Stomach (tissue), 9 donors: ENCODE data around the gene TMEM154. TPM values are rescaled to one million over a fixed set of nuclear protein-coding genes. Genes with fewer than 3 reads are reported as not detected.
A peak's percentile ranks its signal among the peaks of the same experiment; 100 is the strongest.

ENCODE experiments used
- DNase-seq, 2 donors: peaks; one replicate each; pipeline versions ENCODE4 v3.0.0 to v3.0.0-alpha.2; 2013 to 2019
- H3K27ac ChIP-seq, 5 donors: fragments of 200-600 bp in 4 of 5; sonication (generic) in 4 of 5; one replicate each; pipeline ENCODE4 v1.5.1; 2013 to 2019; ENCODE audit warnings: mild to moderate bottlenecking in 1 of 5, moderate library complexity in 1 of 5
- H3K27me3 ChIP-seq, 3 donors: fragments of 200-600 bp; sonication (generic); one replicate each; pipeline ENCODE4 v1.5.1; 2017 to 2019; ENCODE audit warnings: mixed run types in 1 of 3
- H3K36me3 ChIP-seq, 4 donors: fragments of 200-600 bp; sonication (generic); 1 replicate in 3 of 4; 2 replicates in 1 of 4; pipeline ENCODE4 v1.5.1; 2016 to 2019
- H3K4me1 ChIP-seq, 4 donors: fragments of 200-600 bp; sonication (generic); one replicate each; pipeline ENCODE4 v1.5.1; 2016 to 2019
- H3K4me3 ChIP-seq, 4 donors: fragments of 200-600 bp; sonication (generic) in 3 of 4; one replicate each; pipeline ENCODE4 v1.5.1; 2016 to 2019; ENCODE audit warnings: mild to moderate bottlenecking in 1 of 4
- H3K9me3 ChIP-seq, 4 donors: fragments of 200-600 bp; sonication (generic); one replicate each; pipeline ENCODE4 v1.5.1; 2016 to 2019
- CTCF ChIP-seq, 7 experiments: fragments of 450-650 bp in 4 of 7; fragments of 200-600 bp in 3 of 7; sonication (generic) in 3 of 7; IDR thresholded peaks; one replicate each; pipeline ENCODE4 v1.5.1; 2016 to 2019; ENCODE audit warnings: antibody characterized with exemption in 7 of 7, control low read depth in 2 of 7, mild to moderate bottlenecking in 1 of 7
- EP300 ChIP-seq: sonication (generic); formaldehyde crosslinking; IDR thresholded peaks from one replicate; pipeline ENCODE4 v1.6.1; 2017; ENCODE audit warnings: antibody characterized with exemption
- POLR2A ChIP-seq, 4 donors: fragments of 450-650 bp; IDR thresholded peaks; one replicate each; pipeline ENCODE4 v1.6.1; 2016; ENCODE audit warnings: antibody characterized with exemption in 4 of 4, control low read depth in 2 of 4, mild to moderate bottlenecking in 1 of 4, moderate library complexity in 1 of 4
- POLR2AphosphoS5 ChIP-seq, 3 donors: sonication (generic); formaldehyde crosslinking; IDR thresholded peaks; one replicate each; pipeline ENCODE4 v1.6.1; 2016; ENCODE audit warnings: antibody characterized with exemption in 3 of 3
- WGBS, 5 donors: extraction: QIAGEN DNeasy Blood & Tissue Kit in 3 of 5; methylation state at CpG; one replicate each; pipeline versions ENCODE4 v1.1.5 to v1.1.7; 2013 to 2018; 5-methylcytosine and 5-hydroxymethylcytosine counted together
- intact Hi-C: fragments of 100-400 bp; cut with DNase I; formaldehyde crosslinking; loops from one replicate; pipeline ENCODE4 v1.15.1; 2023; ENCODE audit warnings: low total_unique reads
- polyA plus RNA-seq, 3 donors: library from polyadenylated mRNA; stranded (reverse); fragments of 200-250 nt; gene quantifications; one replicate each; pipeline ENCODE4 v1.2.3, GENCODE V29; 2013
- total RNA-seq, 5 donors: library from RNA; depleted of rRNA; stranded (reverse); fragments of >200 nt; gene quantifications; one replicate each; pipeline versions ENCODE4 v1.1.0 to v1.2.3, GENCODE V29; 2014 to 2016
- donor health status: healthy with polysubstance abuse.
- donor health status: Bipolar disorder and iron deficiency.
- donor health status: healthy.

The TMEM154 gene
- total and polyA plus RNA-seq, 8 donors, result under 0.01 to 5.5 (median 0.69) TPM

GRCh38 chr4:152700151-152700550, 20.4 kb upstream of the TMEM154 start:
- no peak overlapping the region for H3K27ac ChIP-seq
- WGBS, 5 donors, result 56 to 85% (median 78%) methylated on average over 1 of the region's 1 CpG
- H3K9me3 ChIP-seq, result peaks cover 0 to 14% (median 6%) of the 10 kb centered on the region in 4 donors

GRCh38 chr4:152699313-152699712, 19.5 kb upstream of the TMEM154 start:
- no peaks in the 10 kb centered on the region for H3K27me3 ChIP-seq
- 77 to 95% (median 85%) methylated on average over 4 of the region's 4 CpGs for WGBS, 5 donors
- H3K4me1 ChIP-seq, result peaks cover 0 to 10% (median 0%) of the 10 kb centered on the region in 4 donors
- TF ChIP-seq EP300 (no peak), CTCF (IDR thresholded peaks at IDR 0.05) (no peak), POLR2A (IDR thresholded peaks at IDR 0.05) (no peak), POLR2AphosphoS5 (IDR thresholded peaks at IDR 0.05) (no peak)
- no peak overlapping the region for H3K27ac ChIP-seq
- no peaks in the 10 kb centered on the region for H3K36me3 ChIP-seq
- no peak for DNase-seq
- H3K4me3 ChIP-seq, result no peak overlapping the region
- H3K9me3 ChIP-seq, result peaks cover 0 to 7% (median 3%) of the 10 kb centered on the region in 4 donors
- intact Hi-C loops, result no loop called here

More at GRCh38 chr4:152700151-152700550, 20.4 kb upstream of the TMEM154 start:
- TF ChIP-seq EP300 (no peak), POLR2A (IDR thresholded peaks at IDR 0.05) (no peak), POLR2AphosphoS5 (IDR thresholded peaks at IDR 0.05) (no peak), CTCF (IDR thresholded peaks at IDR 0.05) (no peak)
- no peaks in the 10 kb centered on the region for H3K27me3 ChIP-seq
- H3K4me1 ChIP-seq, result peaks cover 0 to 10% (median 0%) of the 10 kb centered on the region in 4 donors
- intact Hi-C loops, result no loop called here
- no peaks in the 10 kb centered on the region for H3K36me3 ChIP-seq
- no peak for DNase-seq
- no peak overlapping the region for H3K4me3 ChIP-seq

- peak overlapping the region in 1 of 5 donors; percentile 47 for H3K27ac ChIP-seq
- WGBS, 5 donors, result 0 to 41% (median 0%) methylated on average over 1 of the region's 1 CpG
- no peak overlapping the region for H3K4me3 ChIP-seq
- H3K4me1 ChIP-seq, result peaks cover 0 to 10% (median 0%) of the 10 kb centered on the region in 4 donors
- peak in 1 of 2 donors; percentile 43 for DNase-seq
- intact Hi-C loops, result no loop called here
- no peak for TF ChIP-seq POLR2A (IDR thresholded peaks at IDR 0.05)
- no peak for TF ChIP-seq CTCF (IDR thresholded peaks at IDR 0.05)
- TF ChIP-seq POLR2AphosphoS5 (IDR thresholded peaks at IDR 0.05), result no peak
- no peak for TF ChIP-seq EP300
- no peaks in the 10 kb centered on the region for H3K36me3 ChIP-seq
- H3K27me3 ChIP-seq, result no peaks in the 10 kb centered on the region
- H3K9me3 ChIP-seq, result no peaks in the 10 kb centered on the region
Measured at GRCh38 chr4:152698089-152698499, 18.3 kb upstream of the TMEM154 start.

GRCh38 chr4:152697284-152698088, 17.7 kb upstream of the TMEM154 start:
- no peaks in the 10 kb centered on the region for H3K9me3 ChIP-seq
- WGBS, 5 donors, result 49 to 72% (median 52%) methylated on average over 3 of the region's 3 CpGs

More at GRCh38 chr4:152697284-152698088, 17.7 kb upstream of the TMEM154 start:
- no peak for TF ChIP-seq EP300
- no peak for TF ChIP-seq CTCF (IDR thresholded peaks at IDR 0.05)
- TF ChIP-seq POLR2A (IDR thresholded peaks at IDR 0.05), result no peak
- no peak for TF ChIP-seq POLR2AphosphoS5 (IDR thresholded peaks at IDR 0.05)
- Histone ChIP-seq H3K4me1 (peaks cover 0 to 10% (median 0%) of the 10 kb centered on the region in 4 donors), H3K27me3 (no peaks in the 10 kb centered on the region), H3K4me3 (no peak overlapping the region), H3K27ac (peak overlapping the region in 1 of 5 donors; percentile 47), H3K36me3 (no peaks in the 10 kb centered on the region)
- no peak for DNase-seq
- intact Hi-C loops, result no loop called here
